DMS79 treated with DMSO at 0.1 percent for 48 hours (cell line): Measurements from ENCODE around the gene TNFAIP1.
"Not testable (repeated sequence)": the region's sequence is repeated elsewhere in the genome, so short reads cannot be mapped to it uniquely, and the experiment has no call there.

Experiments used
- DNase-seq: peaks from one replicate; lab custom pipeline; 2025; lab: John Stamatoyannopoulos, UW

The TNFAIP1 gene, protein sequence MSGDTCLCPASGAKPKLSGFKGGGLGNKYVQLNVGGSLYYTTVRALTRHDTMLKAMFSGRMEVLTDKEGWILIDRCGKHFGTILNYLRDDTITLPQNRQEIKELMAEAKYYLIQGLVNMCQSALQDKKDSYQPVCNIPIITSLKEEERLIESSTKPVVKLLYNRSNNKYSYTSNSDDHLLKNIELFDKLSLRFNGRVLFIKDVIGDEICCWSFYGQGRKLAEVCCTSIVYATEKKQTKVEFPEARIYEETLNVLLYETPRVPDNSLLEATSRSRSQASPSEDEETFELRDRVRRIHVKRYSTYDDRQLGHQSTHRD

DNA sequence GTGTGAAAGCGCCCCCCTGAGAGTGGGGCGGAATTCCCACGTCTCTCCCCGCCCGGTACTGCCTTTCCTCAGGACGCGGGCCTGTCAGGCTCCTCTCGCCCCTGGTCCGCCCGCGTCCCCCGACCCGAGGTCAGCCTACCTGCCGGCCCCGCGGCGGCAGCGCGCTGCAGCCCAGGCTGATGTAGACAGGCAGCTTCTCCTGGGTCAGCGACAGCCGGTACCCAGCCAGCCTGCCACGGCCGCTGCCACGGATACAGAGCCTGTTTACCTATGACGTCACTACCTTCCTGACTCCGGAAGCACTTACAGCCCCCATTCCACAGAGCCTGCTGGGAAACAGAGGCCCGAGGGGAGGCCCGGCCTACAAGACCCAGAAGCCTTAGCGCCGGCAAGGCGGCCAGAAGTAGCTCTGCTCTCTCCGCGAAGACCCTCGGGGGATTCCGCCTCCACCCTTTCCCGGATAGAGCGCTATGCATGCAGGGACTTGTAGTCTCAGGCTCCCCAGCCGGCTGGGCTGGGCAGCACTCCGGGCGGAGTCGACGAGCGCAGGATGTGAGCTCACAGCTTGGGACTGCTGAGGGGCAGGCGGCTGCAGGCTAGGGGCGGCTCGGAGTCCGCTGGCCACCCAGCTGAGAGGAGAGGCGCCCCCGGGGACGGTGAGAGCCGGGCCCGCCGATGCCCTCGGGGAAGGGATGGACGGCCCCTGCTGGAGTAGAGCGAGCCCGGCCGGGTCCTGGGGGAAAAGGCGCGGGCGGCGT is at the start of gene TNFAIP1, which contains the start of gene IFT20:
TNFAIP1 (plus strand) TSS at position 561 of the 758 bp plus-strand sequence. CDS start 3,761 bp downstream, outside the sequence.
IFT20 (minus strand) TSS at position 272 of the 758 bp plus-strand sequence. CDS start 3,487 bp downstream, outside the sequence.
- peak; percentile 98 for DNase-seq

DNA sequence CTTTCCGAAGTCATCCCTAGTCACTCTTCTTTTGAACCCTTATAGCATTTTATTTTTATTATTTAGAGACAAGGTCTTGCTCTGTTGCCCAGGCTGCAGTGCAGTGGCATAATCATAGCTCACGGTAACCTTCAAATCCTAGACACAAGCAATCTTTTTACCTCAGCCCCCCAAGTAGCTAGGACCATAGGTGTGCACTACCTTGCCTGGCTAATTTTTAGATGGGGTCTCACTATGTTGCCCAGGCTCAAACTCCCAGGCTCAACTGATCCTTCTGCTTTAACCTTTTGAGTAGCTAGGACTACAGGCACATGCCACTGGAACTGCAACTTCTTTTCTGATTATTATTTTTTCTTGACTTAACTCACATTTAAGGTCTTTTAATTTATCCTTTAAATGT is 49.6 kb upstream of the TNFAIP1 start:
- no peak for DNase-seq

DNA sequence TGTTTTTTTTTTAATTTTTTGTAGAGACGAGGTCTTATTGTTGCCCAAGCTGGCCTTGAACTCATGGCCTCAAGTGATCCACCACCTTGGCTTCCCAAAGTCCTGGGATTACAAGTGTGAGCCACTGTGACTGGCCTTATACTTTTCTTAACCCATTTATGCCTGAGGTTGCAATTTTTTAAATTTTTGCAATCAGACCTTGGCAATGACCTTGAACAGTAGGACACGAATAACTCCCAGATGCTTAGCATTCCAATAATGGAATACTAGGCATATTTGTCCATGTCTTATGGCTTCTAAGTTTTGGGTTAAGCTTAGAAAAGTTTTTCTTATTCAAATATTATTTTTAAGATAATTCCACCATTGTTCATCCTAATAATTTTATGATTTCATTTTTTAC is 44.9 kb upstream of the TNFAIP1 start:
- no peak for DNase-seq

DNA sequence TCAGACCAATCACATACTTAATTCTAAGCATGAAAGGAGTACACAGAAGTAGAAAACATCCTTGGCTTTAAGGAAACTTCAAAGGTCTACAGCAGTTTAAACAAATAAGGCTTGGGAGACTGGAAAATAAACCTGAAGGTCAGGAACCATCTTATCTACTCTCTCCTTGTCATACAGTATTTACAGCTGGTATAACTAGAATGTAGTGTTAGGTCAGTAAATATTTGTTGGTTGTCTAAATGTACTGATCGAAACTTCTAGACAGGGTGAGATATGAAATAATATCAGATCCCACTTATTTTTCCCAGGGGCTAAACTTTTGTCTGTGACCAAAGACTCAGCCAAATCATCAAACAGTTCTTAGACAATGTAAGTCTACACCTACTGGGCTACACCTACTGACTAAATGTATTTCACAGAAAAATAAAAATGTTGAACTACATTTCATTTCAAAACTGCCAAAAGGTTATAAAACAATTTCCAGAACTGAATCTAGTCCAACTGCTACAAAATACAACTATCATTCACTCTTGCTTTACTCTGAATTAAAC is 43.7 kb upstream of the TNFAIP1 start:
- no peak for DNase-seq

DNA sequence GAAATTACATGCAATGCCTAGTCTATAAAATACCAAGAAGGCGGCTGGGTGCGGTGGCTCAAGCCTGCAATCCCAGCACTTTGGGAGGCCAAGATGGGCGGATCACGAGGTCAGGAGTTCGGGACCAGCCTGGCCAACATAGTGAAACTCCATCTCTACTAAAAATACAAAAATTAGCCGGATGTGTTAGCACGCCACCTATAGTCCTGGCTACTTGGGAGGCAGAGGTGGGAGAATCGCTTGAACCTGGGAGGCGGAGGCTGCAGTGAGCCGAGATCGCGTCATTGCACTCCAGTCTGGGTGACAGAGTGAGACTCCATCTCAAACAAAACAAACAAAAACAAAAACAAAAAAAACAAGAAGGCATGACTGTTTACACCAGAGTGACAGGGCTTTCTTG is 42.7 kb upstream of the TNFAIP1 start:
- DNase-seq, result not testable (repeated sequence)

DNA sequence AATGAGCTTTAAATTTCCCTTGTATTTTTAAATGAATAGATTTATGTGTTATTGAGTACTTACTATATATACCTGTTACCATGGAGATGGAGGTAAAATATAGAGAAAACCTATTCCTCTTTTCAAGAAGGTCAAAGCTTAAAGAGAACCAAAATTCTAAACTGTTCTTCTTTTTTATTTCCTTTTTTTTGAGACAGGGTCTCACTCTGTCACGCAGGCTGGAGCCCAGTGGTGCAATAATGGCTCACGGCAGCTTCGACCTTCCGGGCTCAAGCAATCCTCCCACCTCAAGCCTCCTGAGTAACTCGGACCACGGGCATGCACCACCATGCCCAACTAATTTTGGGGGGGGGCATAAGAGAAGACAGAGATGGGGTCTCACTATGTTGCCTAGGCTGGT is 41.6 kb upstream of the TNFAIP1 start:
- no peak for DNase-seq

DNA sequence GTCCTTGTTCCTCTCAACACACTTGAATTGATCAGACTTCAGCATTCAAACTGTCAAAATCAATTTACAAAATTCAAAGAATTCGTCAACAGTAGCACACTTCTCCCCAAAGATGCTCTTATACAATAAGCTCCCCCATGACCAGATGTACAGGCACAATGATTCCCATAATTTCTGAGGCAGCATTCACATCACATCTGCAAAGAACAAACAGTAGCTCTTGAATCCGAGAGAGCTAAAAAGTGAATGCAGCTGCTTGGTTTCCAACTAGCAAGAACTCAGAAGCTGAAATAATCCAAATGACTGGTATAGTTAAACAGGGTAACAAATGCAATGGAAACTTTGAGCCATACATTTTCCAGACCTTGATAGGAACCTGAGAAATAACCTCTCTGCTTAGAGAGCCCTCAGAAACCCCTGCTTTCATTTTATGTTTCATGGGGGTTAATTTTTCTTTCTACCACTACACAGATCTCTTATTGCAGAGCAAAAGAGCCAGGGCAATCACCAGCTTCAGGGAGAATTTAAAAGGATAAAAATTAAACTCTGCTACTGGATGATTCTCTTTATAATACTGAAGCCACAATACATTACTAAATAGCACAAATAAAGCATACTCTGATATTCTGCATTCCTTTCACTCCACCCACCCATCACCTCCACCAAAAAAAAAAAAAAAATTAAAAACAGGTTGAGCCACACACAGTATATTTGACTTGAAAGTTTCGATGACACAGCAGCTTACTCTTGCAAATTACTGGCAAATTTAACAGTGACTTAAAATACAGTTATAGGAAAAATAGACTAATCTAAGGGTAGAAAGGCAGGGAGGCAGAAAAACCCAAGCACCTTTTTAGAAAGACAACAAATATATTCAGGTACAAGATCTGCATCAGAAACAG is 39.6 kb upstream of the TNFAIP1 start:
- DNase-seq, result no peak

DNA sequence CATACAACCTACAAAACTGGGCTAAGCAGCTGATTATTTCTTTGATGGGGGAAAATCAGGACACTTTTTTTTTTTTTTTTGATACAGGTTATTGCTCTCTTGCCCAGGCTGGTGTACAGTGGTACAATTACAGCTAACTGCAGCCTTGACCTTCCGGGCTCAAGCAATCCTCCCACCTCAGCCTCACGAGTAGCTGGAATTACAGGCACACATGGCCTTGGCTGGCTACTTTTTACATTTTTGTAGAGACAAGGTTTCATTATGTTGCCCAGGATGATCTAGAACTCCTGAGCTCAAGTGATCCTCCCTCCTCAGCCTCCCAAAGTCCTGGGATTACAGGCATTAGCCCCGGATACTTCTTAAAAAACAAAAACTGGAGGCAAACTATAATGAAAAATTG is 37.1 kb upstream of the TNFAIP1 start:
- no peak for DNase-seq

DNA sequence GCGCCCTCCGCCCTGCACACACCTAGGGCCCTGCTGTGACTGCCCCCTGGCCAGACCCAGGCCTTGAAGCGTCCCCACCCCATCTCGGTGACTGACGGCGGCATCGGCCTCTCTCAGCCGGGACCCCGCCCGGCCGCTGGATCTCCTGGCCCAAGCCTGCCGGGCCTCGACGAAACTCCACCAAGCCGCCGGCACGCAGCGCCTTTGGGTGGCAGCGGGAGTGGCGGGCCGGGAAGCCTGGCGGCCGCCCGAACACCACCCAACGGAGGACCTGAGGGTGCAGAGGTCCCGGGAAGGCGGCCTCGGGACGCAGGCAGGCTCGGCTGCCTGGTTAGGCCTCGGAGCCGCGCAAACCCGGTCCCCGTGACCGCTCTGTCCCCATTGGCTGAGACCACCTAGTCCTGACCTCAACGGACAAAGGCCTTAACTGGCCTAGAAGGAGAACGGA is 28.6 kb upstream of the TNFAIP1 start:
- no peak for DNase-seq

DNA sequence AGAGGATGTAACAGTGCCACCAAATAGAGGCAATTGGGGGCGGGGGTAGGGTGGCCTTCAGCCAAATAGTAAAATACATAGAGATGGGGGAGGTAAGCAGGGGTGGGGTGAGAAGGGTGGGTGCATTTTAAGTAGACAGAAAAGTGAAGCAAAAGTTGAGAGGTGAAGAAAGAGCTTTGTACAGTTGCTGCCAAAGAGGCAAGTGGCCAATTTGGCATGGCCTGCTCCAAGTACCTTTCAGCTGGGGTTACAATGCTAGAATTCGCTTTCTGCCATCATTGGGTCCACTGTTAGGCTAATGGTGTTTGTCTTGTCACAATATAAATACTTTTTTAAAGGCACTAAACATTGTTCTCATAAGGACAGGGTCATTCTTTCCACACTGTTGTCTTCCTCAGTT is 21.7 kb upstream of the TNFAIP1 start:
- DNase-seq, result no peak

DNA sequence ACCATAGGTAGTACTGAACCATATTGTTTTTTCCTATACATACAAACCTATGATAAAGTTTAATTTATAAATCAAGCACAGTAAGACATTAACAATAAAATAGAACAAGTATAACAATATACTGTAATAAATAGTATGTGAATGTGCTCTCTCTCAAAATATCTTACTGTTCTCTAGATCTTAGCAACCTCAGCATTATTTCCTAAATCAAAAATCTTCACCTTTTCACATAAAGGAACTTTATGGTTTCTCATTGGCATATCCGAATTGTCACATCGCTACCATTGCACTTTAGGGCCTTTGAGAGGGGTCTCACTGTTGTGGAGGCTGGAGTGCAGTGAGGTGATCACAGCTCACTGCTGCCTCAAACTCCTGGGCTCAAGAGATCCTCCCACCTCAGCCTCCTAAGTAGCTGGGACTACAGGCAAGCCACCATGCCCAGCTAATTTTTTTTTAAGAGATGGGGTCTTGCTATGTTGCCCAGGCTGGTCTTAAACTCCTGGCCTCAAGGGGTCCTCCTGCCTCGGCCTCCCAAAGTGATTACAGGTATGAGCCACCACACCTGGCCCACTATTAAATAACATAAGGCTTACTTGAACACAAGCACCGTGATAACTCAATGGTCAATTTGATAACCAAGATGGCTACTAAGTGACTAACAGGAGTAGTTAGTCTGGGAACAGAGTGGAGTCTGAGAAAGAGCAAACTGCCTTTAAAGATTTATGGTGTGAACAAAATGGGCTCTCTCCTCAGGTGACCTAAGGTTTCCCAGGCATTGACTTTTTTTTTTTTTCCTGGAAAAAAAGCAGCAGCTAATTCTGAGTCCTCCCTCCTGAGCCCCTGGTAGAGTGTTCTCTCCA is 19.5 kb upstream of the TNFAIP1 start:
- DNase-seq, result no peak

DNA sequence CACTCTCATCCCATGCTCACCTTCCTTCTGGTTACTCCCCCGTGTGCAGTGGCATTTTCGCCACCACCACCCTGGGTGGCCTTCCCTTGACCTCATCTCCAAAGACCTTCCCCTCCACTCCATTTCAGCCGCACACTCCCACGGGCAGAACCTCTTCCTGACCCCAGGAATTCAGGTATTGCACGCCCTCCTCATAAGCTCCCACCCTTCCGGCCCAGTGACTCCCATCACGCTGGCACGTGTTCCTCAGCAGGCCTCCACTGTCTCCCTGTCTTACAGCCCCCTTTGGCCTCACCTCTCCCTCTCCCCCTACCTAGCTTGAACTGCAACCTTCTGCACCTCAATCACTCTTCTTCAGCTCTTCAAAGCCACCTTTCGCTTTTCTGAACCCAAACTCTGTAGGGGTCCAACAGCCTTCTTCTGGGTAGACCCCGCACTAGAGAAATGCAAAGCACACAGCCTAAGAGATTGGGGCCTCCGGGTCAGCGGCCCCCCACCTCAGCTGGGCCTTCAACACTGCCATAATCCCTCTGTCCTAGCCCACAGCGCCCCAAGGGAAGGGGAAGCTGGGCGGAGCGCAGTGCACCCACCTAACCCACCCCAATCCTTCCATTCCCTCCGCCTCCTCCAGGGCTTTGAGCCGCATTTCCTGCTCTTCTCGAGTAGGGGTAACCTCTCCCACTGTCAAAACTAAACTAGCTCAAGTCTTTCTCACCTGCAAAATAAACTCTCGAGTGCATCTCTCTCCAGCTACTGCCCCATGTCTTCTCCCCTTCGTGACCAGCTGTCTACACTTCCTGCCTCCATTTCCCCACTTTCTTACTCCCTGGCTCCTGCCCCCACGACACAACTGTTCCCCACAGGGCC is 18.2 kb upstream of the TNFAIP1 start:
- DNase-seq, result no peak

DNA sequence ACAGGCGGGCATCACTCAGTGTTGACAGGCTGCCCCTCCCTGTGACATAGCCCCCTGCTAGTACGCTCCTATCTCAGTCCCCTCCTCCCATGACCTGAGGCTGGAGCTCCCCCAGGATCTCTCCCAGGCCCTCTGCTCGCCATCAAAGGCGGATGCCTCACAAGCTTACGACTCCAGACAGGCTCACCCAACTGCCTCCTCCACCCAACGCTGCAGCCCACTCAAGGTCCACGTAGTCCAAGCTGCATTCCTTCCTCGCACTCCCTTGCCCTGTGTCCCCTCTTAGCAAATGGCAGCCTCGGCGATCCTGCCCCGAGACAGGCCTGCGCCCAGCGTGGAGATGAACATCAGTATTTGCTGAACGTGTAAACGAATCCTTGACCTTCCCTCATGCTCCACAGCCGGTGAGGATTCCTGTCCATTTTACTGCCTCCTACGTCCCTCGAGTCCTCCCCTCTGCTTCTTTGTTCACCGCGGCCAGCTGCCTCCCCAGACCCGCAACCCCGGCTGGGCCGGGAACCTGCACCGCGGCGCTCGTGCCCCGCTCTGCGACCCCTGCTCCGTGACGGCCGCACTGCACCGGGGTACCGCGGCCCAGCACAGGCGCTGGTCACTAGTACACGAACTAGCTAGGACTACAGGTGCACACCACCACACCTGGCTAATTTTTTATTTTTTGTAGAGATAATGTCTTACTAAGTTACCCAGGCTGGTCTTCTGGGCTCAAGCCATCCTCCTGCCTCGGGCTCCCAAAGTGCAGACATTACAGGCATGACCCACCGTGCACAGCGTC is 17.4 kb upstream of the TNFAIP1 start:
- DNase-seq, result no peak

DNA sequence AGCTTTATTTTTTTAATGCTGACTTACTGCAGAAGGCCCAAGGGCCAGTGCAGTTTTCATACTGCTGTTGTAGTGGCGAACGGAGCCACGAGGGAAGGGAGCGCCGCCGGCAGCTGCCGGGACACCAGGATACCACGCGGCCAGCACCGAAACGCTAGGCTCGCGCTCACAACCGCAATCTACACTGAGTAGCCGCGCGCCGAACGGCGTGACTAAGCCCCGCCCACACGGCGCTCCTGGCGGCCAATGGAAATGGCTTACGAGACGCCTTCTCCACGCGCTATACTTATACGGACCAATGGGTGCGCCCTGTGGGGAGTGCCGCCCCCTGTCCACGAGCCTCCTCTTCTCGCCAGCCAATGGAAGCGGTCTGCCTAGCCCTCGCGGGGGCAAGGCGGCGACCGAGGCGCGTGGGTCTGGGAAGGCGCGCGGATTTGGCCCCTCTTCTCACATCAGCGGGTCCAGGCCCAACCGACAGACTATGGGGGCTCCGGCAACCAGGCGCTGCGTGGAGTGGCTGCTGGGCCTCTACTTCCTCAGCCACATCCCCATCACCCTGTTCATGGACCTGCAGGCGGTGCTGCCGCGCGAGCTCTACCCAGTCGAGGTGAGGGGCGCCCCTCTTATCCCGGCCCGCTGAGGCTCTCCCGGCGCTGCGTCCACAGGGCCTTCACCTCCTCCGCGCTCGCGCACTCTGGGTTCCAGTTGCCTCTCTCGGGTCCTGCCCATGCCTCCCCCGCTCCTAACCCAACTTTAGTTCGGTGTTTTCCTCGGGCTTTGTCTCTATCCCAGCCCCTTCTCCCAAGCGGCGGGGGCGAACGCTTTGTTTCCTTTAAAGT is 16.6 kb upstream of the TNFAIP1 start, which contains the start of gene TMEM97:
TMEM97 (plus strand) TSS at position 442 of the 839 bp plus-strand sequence; CDS start at position 482, 40 bp downstream.
- DNase-seq, result peak; percentile 96

DNA sequence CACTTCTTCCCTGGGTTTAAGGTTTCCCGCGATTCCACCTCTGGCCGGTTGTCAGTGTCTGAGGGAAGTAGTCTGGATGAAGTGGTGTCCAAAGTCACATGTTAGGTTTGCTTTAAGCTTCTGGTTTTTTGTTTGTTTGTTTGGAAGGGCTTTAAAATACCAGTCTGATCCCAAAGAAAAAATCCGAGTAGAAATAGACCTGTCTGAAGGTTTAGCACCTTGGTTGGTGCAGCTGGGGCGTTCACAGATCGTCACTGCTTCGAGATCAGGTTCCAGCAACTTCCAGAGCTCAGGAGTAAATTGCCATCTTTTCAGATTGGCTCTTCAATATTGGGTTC is 16.0 kb upstream of the TNFAIP1 start:
- peak; percentile 42 for DNase-seq

DNA sequence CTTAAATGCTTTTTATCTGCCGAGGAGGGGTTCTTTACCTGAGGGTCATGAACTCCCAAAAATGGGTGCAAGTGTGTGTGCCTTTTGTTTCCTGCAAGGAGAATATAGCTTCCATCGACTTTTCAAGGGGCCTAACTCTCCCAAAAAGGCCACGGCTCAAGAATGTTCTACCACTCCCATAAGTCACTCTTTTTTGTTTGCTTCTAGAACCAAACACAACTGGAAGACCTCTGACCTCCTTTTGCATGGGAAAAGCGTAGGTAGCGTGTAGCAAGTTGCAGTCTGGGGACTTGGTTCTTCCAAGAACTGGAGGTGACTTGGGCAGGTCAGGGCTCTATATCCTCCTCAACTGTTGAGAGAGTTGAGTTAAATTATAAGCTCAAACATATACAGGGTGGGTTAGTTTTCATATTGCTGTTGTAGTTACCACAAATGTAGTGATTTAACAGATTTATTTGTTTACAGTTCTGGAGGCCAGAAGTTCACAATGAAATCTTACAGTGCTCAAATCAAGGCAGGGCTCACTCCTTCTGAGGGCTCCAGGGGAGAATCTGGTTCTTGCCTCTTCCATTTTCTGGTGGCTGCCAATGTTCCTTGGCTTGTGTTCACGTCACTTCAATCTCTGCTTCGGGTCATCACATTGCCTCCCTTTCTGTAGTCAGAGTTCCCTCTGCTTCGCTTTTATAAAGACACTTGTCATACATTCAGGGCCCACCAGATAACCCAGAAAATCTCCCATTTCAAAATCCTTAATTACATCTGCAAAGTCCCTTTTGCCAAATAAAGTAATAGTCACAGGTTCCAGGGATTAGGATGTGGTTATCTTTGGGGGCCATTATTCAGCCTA is 15.1 kb upstream of the TNFAIP1 start:
- DNase-seq, result no peak

DNA sequence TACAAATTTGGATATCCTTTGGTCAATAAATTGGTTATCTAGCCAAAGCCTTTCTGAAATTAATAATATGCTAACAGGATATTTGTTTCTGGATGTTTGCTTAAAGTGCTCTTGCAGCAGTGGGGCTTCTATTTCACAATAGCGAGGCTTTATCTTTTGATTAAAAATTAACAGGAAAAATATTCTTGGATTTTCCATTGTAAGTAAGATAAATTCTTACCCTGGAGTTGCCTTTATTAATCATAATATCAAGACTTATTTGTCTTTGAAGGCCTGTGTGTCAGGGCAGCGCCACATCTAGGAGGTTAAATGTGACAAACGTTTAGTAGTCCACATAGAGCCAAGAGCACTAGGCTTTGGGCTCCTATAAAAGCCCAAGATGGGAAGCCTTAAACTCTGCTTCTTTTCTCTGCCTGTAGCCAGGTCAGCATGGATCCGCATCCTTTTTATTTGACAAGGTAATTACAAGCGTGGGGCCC is 11.3 kb upstream of the TNFAIP1 start:
- DNase-seq, result no peak
